Measurements from ENCODE around the gene NRP2. TPM values are rescaled to one million over a fixed set of nuclear protein-coding genes. Genes with fewer than 3 reads are reported as not detected.

NRP2 gene
- total RNA-seq, 2 experiments from 2014 or later, result 0.63 to 1.6 TPM

DNA sequence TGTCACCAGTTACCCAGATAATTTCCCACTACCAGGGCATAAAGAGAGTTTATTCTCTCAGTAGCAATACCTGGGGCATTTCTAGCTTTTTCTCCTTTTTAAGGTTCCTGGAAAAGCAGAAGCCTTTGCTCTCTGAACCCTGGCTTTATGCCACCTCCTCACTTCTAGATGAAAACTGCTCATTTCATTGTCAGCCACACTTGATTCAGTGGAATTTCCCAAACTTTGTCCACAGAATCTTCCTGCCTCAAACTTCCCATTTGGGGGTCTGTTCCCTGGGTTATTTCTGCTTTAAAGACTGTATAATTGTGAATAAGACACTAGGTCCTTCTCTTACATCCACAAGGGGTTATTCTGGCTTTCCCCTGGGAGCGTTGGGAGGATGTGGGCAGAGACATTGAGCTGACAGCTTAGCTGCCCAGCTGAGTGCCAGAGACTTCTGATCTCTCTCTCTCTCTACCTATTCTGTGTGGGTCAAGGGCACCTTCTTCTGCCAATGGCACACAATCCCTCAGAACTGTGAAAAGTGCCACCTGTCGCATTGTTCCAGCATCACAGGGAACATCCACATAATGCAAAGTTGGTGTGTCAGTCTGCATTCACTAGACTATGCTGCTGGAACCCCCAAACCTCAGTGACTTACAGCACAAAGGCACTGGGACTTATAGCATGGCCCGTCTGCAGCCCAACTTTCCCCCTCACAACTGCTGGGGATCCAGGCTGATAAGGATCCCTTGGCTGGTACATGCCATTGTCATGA, 19.9 kb upstream of the NRP2 start:
- Mint-ChIP-seq H3K27me3 (no peaks in the 10 kb centered on the region), H3K9me3 (no peaks in the 10 kb centered on the region), H3K4me3 (no peak overlapping the region), H3K36me3 (ENCODE audit: low read depth) (no peaks in the 10 kb centered on the region), H3K4me1 (ENCODE audit: low read depth) (peaks cover 22% of the 10 kb centered on the region), H3K27ac (no peak overlapping the region)
- POLR2A ChIA-PET, result no interaction called here
- intact Hi-C loops (cut with micrococcal nuclease), result no loop called here
- DNase-seq (no peak), ATAC-seq (no peak)
- CTCF ChIA-PET, result interaction anchor here (1.3 to 6.9 kb wide), 2 partner anchors 9 to 13 kb away, joined by 3 to 33 read pairs; no protein-coding TSS in a partner anchor
- TF ChIP-seq, protein P1, sequence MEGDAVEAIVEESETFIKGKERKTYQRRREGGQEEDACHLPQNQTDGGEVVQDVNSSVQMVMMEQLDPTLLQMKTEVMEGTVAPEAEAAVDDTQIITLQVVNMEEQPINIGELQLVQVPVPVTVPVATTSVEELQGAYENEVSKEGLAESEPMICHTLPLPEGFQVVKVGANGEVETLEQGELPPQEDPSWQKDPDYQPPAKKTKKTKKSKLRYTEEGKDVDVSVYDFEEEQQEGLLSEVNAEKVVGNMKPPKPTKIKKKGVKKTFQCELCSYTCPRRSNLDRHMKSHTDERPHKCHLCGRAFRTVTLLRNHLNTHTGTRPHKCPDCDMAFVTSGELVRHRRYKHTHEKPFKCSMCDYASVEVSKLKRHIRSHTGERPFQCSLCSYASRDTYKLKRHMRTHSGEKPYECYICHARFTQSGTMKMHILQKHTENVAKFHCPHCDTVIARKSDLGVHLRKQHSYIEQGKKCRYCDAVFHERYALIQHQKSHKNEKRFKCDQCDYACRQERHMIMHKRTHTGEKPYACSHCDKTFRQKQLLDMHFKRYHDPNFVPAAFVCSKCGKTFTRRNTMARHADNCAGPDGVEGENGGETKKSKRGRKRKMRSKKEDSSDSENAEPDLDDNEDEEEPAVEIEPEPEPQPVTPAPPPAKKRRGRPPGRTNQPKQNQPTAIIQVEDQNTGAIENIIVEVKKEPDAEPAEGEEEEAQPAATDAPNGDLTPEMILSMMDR (IDR thresholded peaks at IDR 0.05), result no peak

- Mint-ChIP-seq H3K27me3 (no peaks in the 10 kb centered on the region), H3K4me1 (ENCODE audit: low read depth) (peaks cover 14% of the 10 kb centered on the region), H3K27ac (no peak overlapping the region), H3K9me3 (peaks cover 1% of the 10 kb centered on the region), H3K4me3 (no peak overlapping the region), H3K36me3 (ENCODE audit: low read depth) (no peaks in the 10 kb centered on the region)
- POLR2A ChIA-PET, result no interaction called here
- intact Hi-C loops (cut with micrococcal nuclease), result no loop called here
- ATAC-seq, result no peak
- CTCF ChIA-PET, result interaction anchor here (6.9 kb wide), 1 partner anchor 9 kb away, joined by 33 read pairs; no protein-coding TSS in a partner anchor
- TF ChIP-seq, protein P1 (IDR thresholded peaks at IDR 0.05), result no peak
- DNase-seq, result no peak
Measured at GRCh38 chr2:205665791-205666190, 16.5 kb upstream of the NRP2 start.

DNA sequence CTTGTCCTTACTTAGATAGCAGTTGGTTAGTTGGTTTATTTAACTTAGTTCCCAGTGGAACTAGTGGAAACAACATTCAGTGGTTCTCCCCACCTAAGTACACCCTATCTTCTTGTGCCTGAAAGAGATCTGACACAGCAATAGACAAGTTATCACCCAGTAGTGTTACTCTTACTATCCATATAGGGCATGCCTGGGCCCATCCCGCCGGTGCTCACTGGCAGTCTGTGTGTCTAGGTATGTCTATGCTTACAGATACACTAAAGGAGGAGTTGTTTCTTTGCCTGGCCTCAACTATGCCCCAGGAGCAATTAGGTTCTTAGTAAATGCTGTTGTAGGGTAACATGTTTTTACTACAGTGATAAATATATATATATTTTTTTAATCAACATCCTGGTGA, 12.0 kb upstream of the NRP2 start:
- no peaks in the 10 kb centered on the region for H3K36me3 Mint-ChIP-seq (ENCODE audit: low read depth)
- H3K9me3 Mint-ChIP-seq, result peaks cover 1% of the 10 kb centered on the region
- no peak overlapping the region for H3K27ac Mint-ChIP-seq
- CTCF ChIA-PET, result no interaction called here
- no peak overlapping the region for H3K4me3 Mint-ChIP-seq
- POLR2A ChIA-PET, result no interaction called here
- intact Hi-C loops (cut with micrococcal nuclease), result no loop called here
- DNase-seq, result no peak
- TF ChIP-seq, protein P1 (IDR thresholded peaks at IDR 0.05), result no peak
- H3K27me3 Mint-ChIP-seq, result peaks cover 5% of the 10 kb centered on the region
- no peaks in the 10 kb centered on the region for H3K4me1 Mint-ChIP-seq (ENCODE audit: low read depth)
- ATAC-seq, result no peak

DNA sequence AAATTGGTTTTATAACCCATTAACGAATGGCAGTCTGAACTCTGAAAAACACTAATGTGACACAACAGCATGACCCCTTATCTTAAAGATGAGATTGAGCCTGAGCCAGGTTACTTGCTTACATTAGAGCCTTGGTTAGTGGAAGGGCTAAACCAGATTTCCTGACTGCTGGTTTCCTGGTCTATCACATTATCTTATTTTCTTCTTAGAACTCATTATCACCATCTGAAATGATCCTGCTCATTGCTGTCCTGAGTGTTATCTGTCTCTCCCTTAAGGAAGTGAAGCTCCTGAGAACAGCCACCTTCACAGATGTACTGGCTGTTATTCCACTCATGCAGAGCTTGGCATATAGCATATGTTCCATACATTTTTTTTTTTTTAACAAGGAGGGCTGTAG, 9.0 kb upstream of the NRP2 start:
- no peaks in the 10 kb centered on the region for H3K4me1 Mint-ChIP-seq (ENCODE audit: low read depth)
- H3K9me3 Mint-ChIP-seq, result peaks cover 1% of the 10 kb centered on the region
- H3K27me3 Mint-ChIP-seq, result peaks cover 5% of the 10 kb centered on the region
- intact Hi-C loops (cut with micrococcal nuclease), result no loop called here
- ATAC-seq (no peak), DNase-seq (no peak)
- ChIA-PET POLR2A (interaction anchor here (0.6 kb wide), 1 partner anchor 370 kb away, joined by 3 read pairs; no protein-coding TSS in a partner anchor), CTCF (interaction anchor here (3.4 kb wide), 1 partner anchor 11 kb away, joined by 33 read pairs; no protein-coding TSS in a partner anchor)
- TF ChIP-seq, protein P1 (IDR thresholded peaks at IDR 0.05), result no peak
- no peak overlapping the region for H3K27ac Mint-ChIP-seq
- H3K4me3 Mint-ChIP-seq, result no peak overlapping the region
- H3K36me3 Mint-ChIP-seq (ENCODE audit: low read depth), result no peaks in the 10 kb centered on the region

GRCh38 chr2:205675861-205676516, 6.3 kb upstream of the NRP2 start:
- POLR2A ChIA-PET, result no interaction called here
- Mint-ChIP-seq H3K9me3 (no peaks in the 10 kb centered on the region), H3K4me3 (no peak overlapping the region), H3K4me1 (ENCODE audit: low read depth) (peaks cover 4% of the 10 kb centered on the region), H3K36me3 (ENCODE audit: low read depth) (no peaks in the 10 kb centered on the region), H3K27me3 (peaks cover 14% of the 10 kb centered on the region), H3K27ac (no peak overlapping the region)
- DNase-seq (no peak), ATAC-seq (no peak)
- intact Hi-C loops (cut with micrococcal nuclease), result loop anchor here (5.0 kb wide), 3 partner anchors 79 to 1349 kb away; no protein-coding TSS in a partner anchor
- TF ChIP-seq, protein P1 (IDR thresholded peaks at IDR 0.05), result peak; percentile 89
- CTCF ChIA-PET, result interaction anchor here (0.7 to 3.4 kb wide), 40 partner anchors 8 to 1415 kb away, joined by 3 to 33 read pairs (median 3); no protein-coding TSS in a partner anchor
